Activated T-helper 2 cell treated with anti-CD3 and anti-CD28 coated beads, Interferon-gamma antibody, Interleukin-2, Interleukin-4, amounts not matched to agents 10 μg/mL and 5 μg/mL and 100 μg/mL, durations not matched to agents 14 hours and 24 hours and 36 hours (primary cell): ENCODE results near the gene ZEB2. TPM values are rescaled to one million over a fixed set of nuclear protein-coding genes. Genes with fewer than 3 reads are reported as not detected.
A peak's percentile ranks its signal among the peaks of the same experiment; 100 is the strongest.

Experiments
- DNase-seq: peaks from one replicate; pipeline ENCODE4 v3.0.0; 2021; ENCODE audit warnings: low spot score
- H3K27ac Mint-ChIP-seq: one replicate; pipeline ENCODE4 v1.8.0; 2021; ENCODE audit warnings: mixed read lengths
- H3K27me3 Mint-ChIP-seq: one replicate; pipeline ENCODE4 v1.8.0; 2021; ENCODE audit warnings: low read depth, mixed read lengths
- H3K36me3 Mint-ChIP-seq: one replicate; pipeline ENCODE4 v1.8.0; 2021; ENCODE audit warnings: low read depth, mixed read lengths
- H3K4me1 Mint-ChIP-seq: one replicate; pipeline ENCODE4 v1.8.0; 2021; ENCODE audit warnings: low read depth, mixed read lengths
- H3K4me3 Mint-ChIP-seq: one replicate; pipeline ENCODE4 v1.8.0; 2021; ENCODE audit warnings: low read depth, mild to moderate bottlenecking, moderate library complexity, mixed read lengths
- H3K9me3 Mint-ChIP-seq: one replicate; pipeline ENCODE4 v1.8.0; 2021; ENCODE audit warnings: mixed read lengths
- intact Hi-C: fragments of 100-400 bp; cut with micrococcal nuclease; formaldehyde crosslinking; loops from one replicate; pipeline ENCODE4 v1.15.1; 2023
- total RNA-seq: library from RNA; stranded (reverse); gene quantifications from 2 replicates; pipeline ENCODE4 v1.2.3, GENCODE V29; 2022

The ZEB2 gene
- total RNA-seq, 1 donor from 2014 or later = 53.2 TPM

DNA sequence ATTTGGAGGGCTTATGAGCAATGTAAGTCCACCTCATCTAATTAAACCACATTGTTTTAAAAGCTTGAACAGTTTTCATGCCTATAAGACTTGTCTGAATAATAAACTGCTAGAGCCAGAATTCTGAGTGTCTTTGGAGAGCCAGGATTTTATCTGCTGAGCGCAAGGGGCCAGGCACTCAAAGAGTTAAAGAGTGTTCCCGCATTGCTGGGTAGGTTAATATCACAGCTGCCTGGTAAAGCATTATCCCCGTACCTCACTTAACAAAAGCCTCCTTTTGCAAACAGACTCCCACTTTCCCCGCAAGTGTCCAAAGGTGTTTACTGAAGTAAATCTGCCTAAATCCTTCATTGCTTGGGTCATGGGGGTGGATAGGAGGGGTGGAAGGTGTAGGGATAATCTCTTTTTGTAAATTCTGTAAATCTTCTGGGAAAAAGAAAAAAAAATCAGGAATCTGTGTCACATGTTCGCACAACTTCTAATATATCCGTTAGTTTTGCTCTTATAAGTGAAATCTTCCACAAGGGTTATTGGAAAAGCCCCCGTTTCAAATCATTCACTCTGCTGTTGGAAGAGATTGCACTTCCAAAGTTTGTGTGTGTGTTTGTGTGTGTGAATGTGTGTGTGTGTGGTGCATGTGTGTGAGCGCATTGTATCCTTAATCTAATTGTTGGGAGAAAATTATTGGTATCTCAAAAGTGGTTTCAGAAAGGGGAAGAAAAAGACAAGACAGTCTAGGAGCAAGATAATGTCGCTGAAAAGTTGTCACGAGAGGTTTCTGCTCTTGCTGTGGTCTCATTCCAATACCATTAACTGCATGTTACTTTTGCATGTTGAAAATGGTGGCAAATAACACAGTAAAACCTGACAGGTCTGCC, 10.7 kb downstream of the ZEB2 start:
- peaks cover 54% of the 10 kb centered on the region for H3K36me3 Mint-ChIP-seq
- H3K9me3 Mint-ChIP-seq = no peaks in the 10 kb centered on the region
- no peak overlapping the region for H3K4me3 Mint-ChIP-seq
- peaks cover 18% of the 10 kb centered on the region for H3K27me3 Mint-ChIP-seq
- intact Hi-C loops = no loop called here
- H3K27ac Mint-ChIP-seq = no peak overlapping the region
- peaks cover 65% of the 10 kb centered on the region for H3K4me1 Mint-ChIP-seq
- DNase-seq = no peak

DNA sequence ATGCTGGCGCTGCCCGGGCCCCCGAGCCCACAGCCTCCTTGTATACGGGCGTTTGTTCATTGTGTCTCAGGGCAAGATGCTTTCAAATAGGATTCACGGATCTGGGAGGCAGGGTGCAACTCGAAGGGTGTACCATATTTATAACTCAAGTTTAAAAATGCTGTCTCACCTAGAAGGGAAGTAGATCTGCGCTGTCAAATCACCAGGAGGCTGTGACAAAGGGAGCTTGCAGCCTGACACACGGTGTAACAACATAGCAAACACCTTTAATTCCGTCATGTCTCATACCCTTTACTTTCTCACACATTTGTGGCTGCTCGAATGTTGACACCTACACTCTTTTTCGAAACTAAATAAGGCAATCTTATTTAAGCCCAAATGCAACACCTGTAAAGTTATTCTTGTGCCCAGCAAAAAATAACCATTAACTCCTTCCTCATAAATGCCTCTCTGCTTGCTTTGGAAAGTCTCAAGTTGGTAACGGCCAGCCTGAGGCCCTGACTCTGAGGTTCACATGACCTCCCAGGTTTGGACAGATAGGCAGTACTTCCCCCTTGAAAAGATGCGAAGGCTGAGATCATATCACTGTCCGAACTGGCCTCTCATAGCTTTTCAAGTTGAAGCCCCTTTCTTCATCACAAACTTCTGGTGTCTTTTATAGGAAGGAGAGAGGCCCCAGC, 11.6 kb downstream of the ZEB2 start:
- Mint-ChIP-seq H3K27me3 (peaks cover 11% of the 10 kb centered on the region), H3K36me3 (peaks cover 52% of the 10 kb centered on the region), H3K4me1 (peaks cover 61% of the 10 kb centered on the region), H3K4me3 (no peak overlapping the region), H3K9me3 (no peaks in the 10 kb centered on the region), H3K27ac (no peak overlapping the region)
- DNase-seq = no peak
- intact Hi-C loops = no loop called here

DNA sequence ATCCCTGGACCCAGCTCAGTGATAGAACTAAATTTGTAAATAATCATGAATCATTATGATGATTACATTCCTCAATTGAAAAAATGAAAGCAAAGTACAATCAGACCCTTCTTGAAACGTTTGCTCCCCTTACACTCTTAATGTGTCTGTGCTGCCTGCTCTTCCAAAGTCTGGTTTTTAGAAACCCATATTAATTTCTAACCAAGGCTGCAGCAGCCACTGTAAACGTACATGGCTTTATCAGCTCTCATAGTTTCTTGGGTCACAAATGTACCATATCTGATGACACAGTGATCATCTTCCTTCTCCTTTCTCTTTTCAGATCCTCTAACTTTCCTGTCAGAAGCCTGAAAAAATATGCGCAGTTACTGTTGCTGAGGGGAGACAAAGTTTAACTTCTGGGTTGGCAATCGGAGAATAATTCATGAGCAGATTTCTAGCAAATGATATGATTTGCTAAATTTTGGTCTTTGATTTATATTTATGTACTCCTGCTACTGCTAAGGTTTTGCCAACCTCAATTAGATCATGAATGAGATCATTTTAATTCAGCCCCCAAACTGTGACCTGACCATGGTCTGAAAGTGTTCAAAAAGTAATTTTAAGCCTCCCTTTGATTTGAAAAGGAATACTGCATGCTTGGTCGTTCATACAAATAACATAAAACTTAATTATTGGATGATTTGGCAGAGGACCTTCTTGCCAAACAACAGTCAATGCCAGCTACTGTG, 12.3 kb downstream of the ZEB2 start:
- peaks cover 58% of the 10 kb centered on the region for H3K4me1 Mint-ChIP-seq

DNA sequence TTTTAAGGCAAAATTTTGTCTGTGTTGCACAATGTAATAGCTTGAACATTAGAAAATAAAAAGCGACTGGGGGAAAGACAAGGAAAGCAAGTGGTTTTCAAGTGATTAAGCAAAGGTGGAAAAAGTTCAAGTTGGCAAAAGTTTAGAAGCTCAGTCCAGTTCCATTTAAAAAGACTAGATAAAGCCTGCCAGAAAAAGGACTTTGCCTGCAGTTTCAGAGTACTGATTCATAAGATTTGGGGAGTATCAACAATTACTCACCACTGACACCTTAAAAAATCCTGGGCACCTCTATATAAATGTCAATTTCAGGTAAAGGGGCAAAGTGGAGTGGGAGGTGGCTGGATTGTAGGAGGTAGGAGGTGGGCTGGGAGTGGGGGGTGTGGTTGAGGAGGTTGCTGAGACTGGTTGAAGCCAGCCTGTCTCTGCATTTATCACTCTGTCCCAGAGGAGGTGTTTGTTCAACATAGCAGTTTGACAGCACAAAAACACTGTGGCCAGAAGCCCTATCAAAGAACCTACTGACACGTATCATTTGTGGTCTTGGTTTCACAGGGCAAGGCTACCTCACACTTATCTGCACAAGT, 14.6 kb downstream of the ZEB2 start:
- H3K27ac Mint-ChIP-seq = peak overlapping the region; percentile 71
- intact Hi-C loops = loop anchor here (1.0 kb wide), 1 partner anchor 10 kb away; no protein-coding TSS in a partner anchor

More for the DNA sequence above, 12.3 kb downstream of the ZEB2 start:
- Mint-ChIP-seq H3K27ac (no peak overlapping the region), H3K9me3 (no peaks in the 10 kb centered on the region), H3K27me3 (peaks cover 7% of the 10 kb centered on the region), H3K36me3 (peaks cover 47% of the 10 kb centered on the region), H3K4me3 (no peak overlapping the region)
- DNase-seq = no peak
- intact Hi-C loops = no loop called here

DNA sequence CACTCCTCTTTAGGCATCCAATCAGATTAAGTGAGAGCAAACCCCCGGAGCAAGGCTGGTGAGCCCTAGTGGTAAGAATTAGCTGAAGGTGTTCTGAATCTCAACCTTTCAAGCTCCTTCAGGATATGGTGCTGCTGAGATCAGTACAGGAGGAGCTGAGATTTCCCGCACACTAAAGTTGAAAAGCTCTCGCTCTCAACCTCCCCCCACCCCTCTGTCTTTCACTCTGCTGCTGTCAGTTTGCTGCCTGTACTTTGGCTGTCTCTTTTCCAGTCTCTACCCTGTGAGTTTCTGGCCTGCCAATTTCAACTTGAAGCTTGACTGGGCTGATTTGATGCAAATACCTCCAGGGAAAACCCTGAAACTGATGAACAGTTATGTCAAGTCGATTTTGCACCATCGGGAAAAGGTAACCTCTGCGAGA, 15.7 kb downstream of the ZEB2 start:
- no peak overlapping the region for H3K27ac Mint-ChIP-seq
- intact Hi-C loops = no loop called here
- peaks cover 46% of the 10 kb centered on the region for H3K36me3 Mint-ChIP-seq
- peaks cover 7% of the 10 kb centered on the region for H3K27me3 Mint-ChIP-seq
- H3K9me3 Mint-ChIP-seq = no peaks in the 10 kb centered on the region
- H3K4me3 Mint-ChIP-seq = no peak overlapping the region
- peaks cover 61% of the 10 kb centered on the region for H3K4me1 Mint-ChIP-seq
- no peak for DNase-seq

More for the DNA sequence above, 14.6 kb downstream of the ZEB2 start:
- Mint-ChIP-seq H3K36me3 (peaks cover 49% of the 10 kb centered on the region), H3K4me1 (peaks cover 60% of the 10 kb centered on the region), H3K4me3 (no peak overlapping the region), H3K27me3 (peaks cover 7% of the 10 kb centered on the region), H3K9me3 (no peaks in the 10 kb centered on the region)
- no peak for DNase-seq

DNA sequence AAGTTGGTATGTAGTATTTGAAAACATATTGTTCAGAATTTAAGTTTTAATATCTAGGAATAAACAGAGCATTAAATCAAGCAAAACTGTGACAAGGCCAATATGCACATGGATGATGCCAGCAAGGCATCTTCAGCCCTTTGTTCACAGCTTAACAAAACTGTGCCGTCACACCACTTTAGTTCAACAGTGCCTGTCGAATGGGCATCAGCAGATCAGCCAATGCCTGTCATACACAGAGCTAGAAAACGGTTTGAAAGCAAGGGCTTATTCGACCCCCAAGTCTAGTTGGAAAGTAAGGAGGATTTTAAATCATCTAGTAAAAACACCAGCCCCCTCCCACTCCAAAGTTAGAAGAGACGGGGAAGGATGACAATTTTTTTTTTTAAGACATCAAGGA, 16.7 kb downstream of the ZEB2 start:
- Mint-ChIP-seq H3K4me1 (peaks cover 59% of the 10 kb centered on the region), H3K27ac (no peak overlapping the region), H3K36me3 (peaks cover 49% of the 10 kb centered on the region), H3K4me3 (no peak overlapping the region), H3K9me3 (no peaks in the 10 kb centered on the region), H3K27me3 (peaks cover 5% of the 10 kb centered on the region)
- DNase-seq = no peak
- intact Hi-C loops = no loop called here

DNA sequence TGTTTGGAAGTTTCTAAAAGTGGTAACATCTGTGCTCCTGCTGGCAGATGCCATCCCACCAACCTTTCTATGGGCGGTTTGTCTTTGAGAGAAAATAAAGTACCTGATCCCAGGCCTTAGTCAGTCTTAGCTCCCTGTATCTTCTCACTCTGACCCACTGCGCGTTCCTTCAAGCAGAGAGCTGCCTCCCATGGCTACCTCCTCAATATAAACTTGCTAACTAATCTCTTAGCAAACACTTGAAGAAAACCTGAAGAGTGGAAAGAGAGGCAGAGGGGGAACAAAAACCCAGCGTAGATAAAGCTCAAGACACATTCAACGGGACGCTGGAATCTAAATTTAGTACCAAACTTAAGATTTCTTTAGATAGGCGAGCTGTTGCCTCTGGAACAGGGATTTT, 17.6 kb downstream of the ZEB2 start:
- H3K27ac Mint-ChIP-seq = no peak overlapping the region
- no peaks in the 10 kb centered on the region for H3K9me3 Mint-ChIP-seq
- peaks cover 51% of the 10 kb centered on the region for H3K4me1 Mint-ChIP-seq
- DNase-seq = no peak
- peaks cover 3% of the 10 kb centered on the region for H3K27me3 Mint-ChIP-seq
- peaks cover 47% of the 10 kb centered on the region for H3K36me3 Mint-ChIP-seq
- intact Hi-C loops = no loop called here
- H3K4me3 Mint-ChIP-seq = no peak overlapping the region

DNA sequence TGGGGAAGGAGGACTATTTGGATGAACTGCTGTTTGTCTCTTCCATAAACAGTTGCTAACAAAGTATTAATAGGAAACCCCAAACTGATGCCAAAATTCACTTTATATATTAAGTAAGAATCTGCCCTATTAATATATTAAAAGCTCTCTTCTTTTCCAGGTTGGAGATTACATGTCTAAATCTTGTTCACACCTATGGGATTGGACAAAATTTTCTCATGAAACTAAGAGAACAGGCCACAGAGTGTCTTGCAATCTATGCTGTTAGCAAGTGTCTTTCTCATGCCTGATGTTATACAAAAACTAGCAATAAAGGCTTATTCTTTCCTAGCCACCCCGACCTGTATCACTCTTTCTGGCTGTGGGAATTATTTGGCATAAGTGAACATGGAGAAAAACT, 18.3 kb downstream of the ZEB2 start:
- Mint-ChIP-seq H3K27ac (no peak overlapping the region), H3K36me3 (peaks cover 51% of the 10 kb centered on the region), H3K4me1 (peaks cover 49% of the 10 kb centered on the region), H3K27me3 (peaks cover 3% of the 10 kb centered on the region), H3K9me3 (no peaks in the 10 kb centered on the region), H3K4me3 (no peak overlapping the region)
- intact Hi-C loops = loop anchor here (2.0 kb wide), 1 partner anchor 15 kb away; no protein-coding TSS in a partner anchor
- DNase-seq = no peak

DNA sequence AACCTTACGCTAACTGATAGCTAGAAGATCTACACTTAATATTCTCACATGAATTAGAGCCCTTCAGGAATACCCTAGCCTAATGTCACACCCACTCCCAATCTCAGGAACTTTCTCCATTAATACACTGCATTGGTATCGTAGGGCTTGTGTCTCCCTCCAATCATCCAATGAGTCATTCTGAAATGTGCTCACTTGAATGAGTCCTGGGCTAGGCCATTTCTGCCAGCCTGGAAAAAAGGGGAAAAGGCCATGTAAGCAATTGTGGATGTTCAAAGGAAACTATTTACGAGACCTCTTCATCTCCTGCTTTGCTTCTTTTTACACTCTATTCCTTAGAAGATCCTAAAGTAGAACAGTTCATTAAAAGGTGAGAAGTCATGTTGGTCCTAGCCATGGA, 18.8 kb downstream of the ZEB2 start:
- Mint-ChIP-seq H3K36me3 (peaks cover 51% of the 10 kb centered on the region), H3K27me3 (peaks cover 3% of the 10 kb centered on the region), H3K4me3 (no peak overlapping the region), H3K27ac (peak overlapping the region; percentile 29), H3K4me1 (peaks cover 48% of the 10 kb centered on the region), H3K9me3 (no peaks in the 10 kb centered on the region)
- no peak for DNase-seq
- intact Hi-C loops = loop anchor here (2.0 kb wide), 1 partner anchor 16 kb away; no protein-coding TSS in a partner anchor

DNA sequence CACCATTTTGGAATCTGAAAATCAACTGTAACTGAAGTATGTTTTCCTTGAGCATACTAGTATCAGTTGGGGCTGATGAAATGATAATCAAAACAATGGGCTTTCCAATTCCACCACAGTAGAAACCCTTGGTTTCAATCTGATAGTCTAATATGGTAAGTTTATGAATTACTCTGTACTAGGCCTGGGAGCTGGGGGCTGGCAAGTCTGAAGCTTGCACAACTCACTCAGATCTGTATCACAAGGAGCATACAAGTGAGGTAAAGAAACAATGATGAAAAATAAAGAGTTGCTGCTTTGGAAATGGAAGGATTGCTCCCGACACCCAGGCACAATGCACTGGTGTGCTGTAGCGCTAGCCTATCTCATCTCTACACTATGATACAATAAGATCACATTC, 19.4 kb downstream of the ZEB2 start:
- Mint-ChIP-seq H3K36me3 (peaks cover 55% of the 10 kb centered on the region), H3K4me3 (no peak overlapping the region), H3K4me1 (peaks cover 46% of the 10 kb centered on the region), H3K9me3 (no peaks in the 10 kb centered on the region), H3K27me3 (peaks cover 3% of the 10 kb centered on the region), H3K27ac (peak overlapping the region; percentile 29)
- intact Hi-C loops = loop anchor here (2.0 kb wide), 1 partner anchor 16 kb away; no protein-coding TSS in a partner anchor
- no peak for DNase-seq

DNA sequence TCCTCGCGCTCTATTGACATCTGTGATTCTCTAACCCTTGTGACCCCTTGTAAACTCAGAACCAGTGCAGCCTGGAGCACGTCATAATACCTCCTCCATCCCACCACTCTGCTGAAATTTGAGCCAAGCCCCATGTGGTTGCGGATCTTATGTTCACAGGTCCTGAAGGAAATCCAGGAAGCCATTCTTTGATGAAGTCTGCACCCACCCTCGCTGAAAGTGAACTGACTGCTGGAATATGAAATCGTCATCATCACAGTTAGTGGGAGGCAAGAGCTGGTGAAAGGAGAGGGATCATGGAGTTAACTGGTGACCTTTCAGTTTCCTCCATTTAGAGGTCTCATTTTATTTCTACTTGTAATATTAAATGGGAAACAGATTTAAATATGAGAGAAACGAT, 21.6 kb downstream of the ZEB2 start:
- intact Hi-C loops = no loop called here
- Mint-ChIP-seq H3K36me3 (peaks cover 53% of the 10 kb centered on the region), H3K9me3 (no peaks in the 10 kb centered on the region), H3K27ac (no peak overlapping the region), H3K4me1 (peaks cover 36% of the 10 kb centered on the region), H3K4me3 (no peak overlapping the region), H3K27me3 (peaks cover 3% of the 10 kb centered on the region)
- no peak for DNase-seq

DNA sequence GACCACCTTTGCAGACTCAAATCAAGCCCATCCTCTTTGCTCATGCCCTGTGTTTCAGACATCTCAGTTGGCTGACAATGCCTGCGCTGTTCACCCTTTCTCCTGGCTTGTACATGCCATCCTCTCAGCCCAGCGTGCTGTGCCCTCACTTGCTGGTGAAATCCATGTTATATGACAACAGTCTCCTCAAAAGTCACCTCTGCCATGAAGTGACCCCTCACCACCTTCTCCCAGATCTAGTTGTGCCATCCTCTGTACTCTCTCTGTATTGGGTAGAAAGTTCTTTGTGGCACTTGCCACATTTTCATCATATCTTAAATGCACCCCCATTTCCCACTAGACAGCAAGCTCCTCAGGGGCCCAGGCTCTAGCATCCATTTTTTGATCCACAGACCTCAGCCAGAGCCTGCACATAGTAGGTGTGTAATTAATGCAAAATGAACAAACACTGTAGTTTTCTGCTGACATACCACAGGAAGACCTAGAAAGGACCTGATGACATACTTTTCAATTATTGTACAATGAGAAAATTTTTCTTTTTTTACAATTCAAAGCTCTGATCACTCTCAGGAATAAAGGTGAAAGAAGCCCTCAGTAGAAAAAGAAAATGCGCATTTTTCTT, 22.8 kb downstream of the ZEB2 start:
- peaks cover 3% of the 10 kb centered on the region for H3K27me3 Mint-ChIP-seq
- no peak overlapping the region for H3K27ac Mint-ChIP-seq
- DNase-seq = no peak
- H3K9me3 Mint-ChIP-seq = no peaks in the 10 kb centered on the region
- intact Hi-C loops = no loop called here
- H3K4me3 Mint-ChIP-seq = no peak overlapping the region
- peaks cover 47% of the 10 kb centered on the region for H3K4me1 Mint-ChIP-seq
- peaks cover 57% of the 10 kb centered on the region for H3K36me3 Mint-ChIP-seq
